Panc1 (cell line): Measurements from ENCODE around the gene MDH2.

ENCODE experiments used
- CTCF ChIP-seq: fragments of 450-650 bp; IDR thresholded peaks from 2 replicates; pipeline ENCODE4 v1.5.1; 2017; ENCODE audit warnings: mild to moderate bottlenecking
- POLR2AphosphoS5 ChIP-seq: IDR thresholded peaks from 2 replicates; pipeline ENCODE4 v1.6.1; 2012; ENCODE audit warnings: mild to moderate bottlenecking, low read depth, low read length, moderate library complexity
- REST ChIP-seq, 2 experiments: IDR thresholded peaks; 2 replicates each; pipeline ENCODE4 v1.6.1; 2011 to 2012; ENCODE audit warnings: low read depth in 2 of 2, control low read depth in 1 of 2, low read length in 1 of 2, mild to moderate bottlenecking in 1 of 2, moderate library complexity in 1 of 2; ENCODE audit not compliant: insufficient read depth in 1 of 2
- SIN3A ChIP-seq: IDR thresholded peaks from 2 replicates; pipeline ENCODE4 v1.6.1; 2012; ENCODE audit warnings: low read depth, mild to moderate bottlenecking, low read length, moderate library complexity, borderline replicate concordance; ENCODE audit not compliant: insufficient read depth

GRCh38 chr7:76086070-76086469 lies 38.2 kb downstream of the MDH2 start:
- TF ChIP-seq POLR2AphosphoS5 (no peak), CTCF (no peak), REST (IDR thresholded peaks at IDR 0.05; ENCODE audit: insufficient read depth in 1 of 2, low read depth in 2 of 2, low read length in 1 of 2) (no peak), SIN3A (no peak)
